Nephron (organoid): Measurements from ENCODE around the gene ING3.

Source experiments
- H3K27ac Mint-ChIP-seq, 3 experiments: 2 replicates each; pipeline ENCODE4 v1.8.0; 2020; ENCODE audit warnings: mixed read lengths in 3 of 3, mild to moderate bottlenecking in 2 of 3, moderate library complexity in 1 of 3
- H3K27me3 Mint-ChIP-seq: 2 replicates; pipeline ENCODE4 v1.8.0; 2021; ENCODE audit warnings: low read depth, mild to moderate bottlenecking, moderate library complexity, mixed read lengths
- H3K36me3 Mint-ChIP-seq: 2 replicates; pipeline ENCODE4 v1.8.0; 2020; ENCODE audit warnings: low read depth, mixed read lengths
- H3K4me1 Mint-ChIP-seq: 2 replicates; pipeline ENCODE4 v1.8.0; 2020; ENCODE audit warnings: mixed read lengths
- H3K4me3 Mint-ChIP-seq, 3 experiments: 2 replicates each; pipeline ENCODE4 v1.8.0; 2020; ENCODE audit warnings: mild to moderate bottlenecking in 3 of 3, mixed read lengths in 3 of 3, moderate library complexity in 2 of 3
- H3K9me3 Mint-ChIP-seq: 2 replicates; pipeline ENCODE4 v1.8.0; 2020; ENCODE audit warnings: mixed read lengths
- TF ChIP-seq, protein P1 (sequence below), 3 experiments: fragments of 200-600 bp; sonication (generic); IDR thresholded peaks; one replicate each; pipeline ENCODE4 v1.5.0; 2021; ENCODE audit warnings: antibody characterized with exemption in 3 of 3; ENCODE audit not compliant: unreplicated experiment in 3 of 3

The ING3 gene

DNA sequence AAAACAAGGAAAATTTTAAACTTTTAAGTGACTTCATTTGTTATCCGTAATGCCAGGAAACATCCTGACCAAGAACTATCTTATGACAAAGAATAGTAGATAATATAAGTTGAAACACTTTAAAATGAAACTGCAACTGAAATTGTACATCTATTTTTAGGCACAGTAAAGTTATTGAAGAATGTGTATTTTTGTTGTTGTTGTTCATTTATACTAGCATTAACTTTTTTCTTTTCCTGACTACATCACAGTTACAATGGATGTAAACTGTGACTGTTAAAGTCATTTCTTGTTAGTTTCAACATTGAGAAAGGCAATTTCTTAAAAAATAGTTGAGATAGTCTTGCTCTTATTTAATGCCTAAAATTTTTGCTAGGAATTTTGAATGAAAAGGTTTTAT, 40.6 kb downstream of the ING3 start:
- TF ChIP-seq, protein P1, sequence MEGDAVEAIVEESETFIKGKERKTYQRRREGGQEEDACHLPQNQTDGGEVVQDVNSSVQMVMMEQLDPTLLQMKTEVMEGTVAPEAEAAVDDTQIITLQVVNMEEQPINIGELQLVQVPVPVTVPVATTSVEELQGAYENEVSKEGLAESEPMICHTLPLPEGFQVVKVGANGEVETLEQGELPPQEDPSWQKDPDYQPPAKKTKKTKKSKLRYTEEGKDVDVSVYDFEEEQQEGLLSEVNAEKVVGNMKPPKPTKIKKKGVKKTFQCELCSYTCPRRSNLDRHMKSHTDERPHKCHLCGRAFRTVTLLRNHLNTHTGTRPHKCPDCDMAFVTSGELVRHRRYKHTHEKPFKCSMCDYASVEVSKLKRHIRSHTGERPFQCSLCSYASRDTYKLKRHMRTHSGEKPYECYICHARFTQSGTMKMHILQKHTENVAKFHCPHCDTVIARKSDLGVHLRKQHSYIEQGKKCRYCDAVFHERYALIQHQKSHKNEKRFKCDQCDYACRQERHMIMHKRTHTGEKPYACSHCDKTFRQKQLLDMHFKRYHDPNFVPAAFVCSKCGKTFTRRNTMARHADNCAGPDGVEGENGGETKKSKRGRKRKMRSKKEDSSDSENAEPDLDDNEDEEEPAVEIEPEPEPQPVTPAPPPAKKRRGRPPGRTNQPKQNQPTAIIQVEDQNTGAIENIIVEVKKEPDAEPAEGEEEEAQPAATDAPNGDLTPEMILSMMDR (IDR thresholded peaks at IDR 0.05; ENCODE audit: unreplicated experiment in 3 of 3), result no peak
- Mint-ChIP-seq H3K9me3 (no peaks in the 10 kb centered on the region), H3K4me1 (peaks cover 54% of the 10 kb centered on the region), H3K4me3 (peak overlapping the region; percentile 88 to 94 (median 90)), H3K27me3 (peaks cover 19% of the 10 kb centered on the region), H3K27ac (peak overlapping the region in 2 of 3 experiments; percentile 81 to 99), H3K36me3 (peaks cover 15% of the 10 kb centered on the region)

DNA sequence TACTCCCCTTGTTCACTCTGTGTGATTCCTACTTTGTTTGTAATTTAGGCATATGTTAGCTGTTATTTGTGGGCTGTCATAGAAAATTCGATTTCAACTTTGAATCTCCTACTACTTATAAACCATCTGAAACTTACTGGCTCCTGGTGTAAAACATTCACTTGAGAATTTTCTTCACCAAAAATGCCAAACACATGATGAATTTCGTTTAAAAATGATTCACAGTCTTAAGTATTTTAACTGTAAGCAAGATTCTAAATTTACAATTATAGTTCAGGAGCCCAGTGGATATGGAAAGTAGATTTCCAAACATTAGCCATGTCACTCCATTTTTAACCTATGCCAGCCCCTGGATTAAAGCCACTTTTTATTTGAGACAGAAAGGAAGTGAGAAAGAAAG, 41.0 kb downstream of the ING3 start:
- TF ChIP-seq, protein P1 (IDR thresholded peaks at IDR 0.05; ENCODE audit: unreplicated experiment in 3 of 3), result no peak
- H3K36me3 Mint-ChIP-seq, result peaks cover 15% of the 10 kb centered on the region
- H3K4me1 Mint-ChIP-seq, result peaks cover 58% of the 10 kb centered on the region
- peak overlapping the region; percentile 59 to 94 (median 72) for H3K4me3 Mint-ChIP-seq
- H3K27ac Mint-ChIP-seq, result peak overlapping the region in 1 of 3 experiments; percentile 99
- no peaks in the 10 kb centered on the region for H3K9me3 Mint-ChIP-seq
- peaks cover 19% of the 10 kb centered on the region for H3K27me3 Mint-ChIP-seq

DNA sequence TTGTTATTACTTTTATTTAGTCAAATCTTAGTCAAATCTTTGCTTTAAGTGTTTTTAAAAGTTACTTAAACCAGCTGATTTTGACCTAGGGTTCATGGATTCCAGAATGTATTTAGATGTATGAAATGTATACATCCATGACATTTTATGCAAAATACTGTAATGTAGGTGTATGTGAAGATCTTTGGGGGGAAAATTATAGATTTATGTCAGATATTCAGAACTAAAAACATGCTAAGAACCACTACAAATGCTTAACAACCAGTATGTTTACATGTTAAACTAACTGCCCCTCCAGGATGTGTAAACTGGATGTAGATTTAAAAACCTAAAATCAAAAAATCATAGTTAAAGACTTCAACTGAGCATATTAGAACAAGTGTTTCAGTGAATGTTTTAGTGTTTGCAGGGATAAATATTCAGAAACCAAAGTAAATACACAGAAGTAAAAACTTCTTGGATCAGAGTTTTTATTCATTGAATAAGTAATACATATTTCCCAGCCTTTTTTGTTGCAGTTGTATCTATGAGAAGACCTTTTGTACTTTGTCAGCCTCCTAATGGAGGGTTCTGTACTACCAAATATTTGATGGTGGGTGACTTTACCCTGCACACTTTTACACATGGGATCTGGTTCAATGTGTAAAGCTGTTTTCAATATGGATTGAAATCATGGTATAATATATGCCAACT, 41.8 kb downstream of the ING3 start:
- Mint-ChIP-seq H3K36me3 (peaks cover 19% of the 10 kb centered on the region), H3K4me3 (peak overlapping the region; percentile 76 to 94 (median 81)), H3K27ac (peak overlapping the region; percentile 57 to 96 (median 66)), H3K4me1 (peaks cover 57% of the 10 kb centered on the region), H3K27me3 (peaks cover 19% of the 10 kb centered on the region), H3K9me3 (no peaks in the 10 kb centered on the region)
- TF ChIP-seq, protein P1 (IDR thresholded peaks at IDR 0.05; ENCODE audit: unreplicated experiment in 3 of 3), result no peak

DNA sequence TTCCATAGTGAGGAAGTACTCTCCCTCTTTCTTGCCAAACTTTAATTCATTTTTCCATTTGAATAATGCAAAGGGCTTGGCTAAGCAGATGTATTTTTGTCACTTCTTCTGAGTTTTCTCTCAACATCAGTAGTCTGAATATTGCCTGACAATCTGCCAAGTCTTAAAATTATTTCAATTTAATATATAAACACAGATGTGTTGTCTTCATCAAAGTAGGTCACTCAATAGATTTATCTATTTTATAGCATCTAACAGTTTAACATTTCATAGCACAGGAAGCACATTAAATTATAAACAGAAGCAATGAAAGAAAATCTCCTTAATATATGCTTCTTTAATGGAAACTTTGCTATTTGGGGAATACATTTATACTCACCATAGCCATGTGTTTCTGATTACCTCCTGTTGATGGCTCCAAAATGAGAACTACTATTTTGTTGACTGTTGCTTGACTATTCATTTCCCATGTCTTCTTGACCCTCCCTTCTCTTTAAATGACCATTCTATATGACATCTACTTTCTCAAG, 42.5 kb downstream of the ING3 start:
- Mint-ChIP-seq H3K4me3 (peak overlapping the region; percentile 76 to 94 (median 81)), H3K27me3 (peaks cover 19% of the 10 kb centered on the region), H3K36me3 (peaks cover 19% of the 10 kb centered on the region), H3K4me1 (peaks cover 53% of the 10 kb centered on the region), H3K9me3 (no peaks in the 10 kb centered on the region), H3K27ac (peak overlapping the region; percentile 19 to 96 (median 57))
- TF ChIP-seq, protein P1 (IDR thresholded peaks at IDR 0.05; ENCODE audit: unreplicated experiment in 3 of 3), result no peak

DNA sequence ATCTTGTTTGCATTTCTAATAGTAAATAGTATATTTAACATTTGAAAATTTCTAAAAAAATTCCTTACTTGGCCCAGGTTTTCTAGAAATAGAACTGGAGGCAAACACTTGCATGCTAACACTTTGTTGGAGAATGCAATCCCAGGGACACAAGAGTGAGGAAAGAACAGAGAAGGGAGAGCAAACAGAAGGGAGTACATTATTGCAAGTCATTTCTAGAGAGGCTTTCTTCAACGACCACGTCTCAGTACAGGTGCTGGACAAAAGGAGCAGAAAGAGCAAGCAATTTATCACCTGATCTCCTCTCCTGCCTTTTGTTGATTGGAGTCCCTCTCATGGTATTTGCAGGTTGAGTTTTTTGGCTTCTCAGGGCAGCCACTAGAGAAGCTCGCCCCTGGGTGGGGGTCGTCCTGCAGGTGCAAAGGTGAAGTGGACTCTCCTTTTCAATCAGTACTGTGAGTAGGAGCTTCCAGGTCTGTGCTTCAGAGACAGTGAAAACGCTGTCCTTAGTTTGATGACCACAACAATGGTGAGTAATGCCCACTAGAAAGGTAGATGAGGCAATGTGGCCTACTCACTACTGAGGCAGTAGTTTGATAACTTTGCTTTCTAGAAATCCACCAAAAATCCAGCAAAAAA, 43.1 kb downstream of the ING3 start:
- Mint-ChIP-seq H3K4me1 (peaks cover 56% of the 10 kb centered on the region), H3K27ac (peak overlapping the region; percentile 19 to 96 (median 38)), H3K9me3 (no peaks in the 10 kb centered on the region)

More for the DNA sequence above, 43.1 kb downstream of the ING3 start:
- Mint-ChIP-seq H3K27me3 (peaks cover 19% of the 10 kb centered on the region), H3K36me3 (peaks cover 19% of the 10 kb centered on the region), H3K4me3 (peak overlapping the region; percentile 16 to 94 (median 57))
- TF ChIP-seq, protein P1 (IDR thresholded peaks at IDR 0.05; ENCODE audit: unreplicated experiment in 3 of 3), result no peak
